ENCODE data around the gene IFNA8.
"Not testable (repeated sequence)": the region's sequence is repeated elsewhere in the genome, so short reads cannot be mapped to it uniquely, and the experiment has no call there.

Gene IFNA8

DNA sequence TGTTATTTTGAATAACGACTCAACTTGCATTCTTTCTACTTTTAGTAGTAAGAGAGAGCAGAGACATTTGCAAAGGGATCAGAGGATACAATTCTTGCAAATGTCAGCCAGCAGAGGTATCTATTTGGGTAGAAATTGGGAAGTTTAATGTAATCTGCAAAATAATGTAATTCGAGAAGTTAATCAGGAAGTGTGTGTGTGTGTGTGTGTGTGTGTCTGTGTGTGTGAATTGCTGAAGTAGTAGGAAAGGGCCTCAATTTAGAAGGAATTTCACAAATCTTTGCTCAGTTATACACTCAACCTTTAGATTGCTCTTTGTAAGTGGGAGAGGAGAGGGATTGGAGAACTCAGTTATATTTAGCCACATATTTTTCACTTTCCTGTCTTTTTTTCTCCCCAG lies 20.3 kb downstream of the IFNA8 start:
- Histone ChIP-seq H3K9me3 (ENCODE audit: insufficient read depth, low read length) (no peaks in the 10 kb centered on the region), H3K4me3 (ENCODE audit: insufficient read length, low read depth) (no peak overlapping the region), H3K27me3 (ENCODE audit: insufficient read depth, insufficient read length) (no peaks in the 10 kb centered on the region), H3K4me1 (ENCODE audit: insufficient read depth, insufficient read length) (no peaks in the 10 kb centered on the region), H3K9ac (ENCODE audit: insufficient read length, low read depth) (no peak overlapping the region), H3K36me3 (ENCODE audit: insufficient read depth, insufficient read length, low read length) (no peaks in the 10 kb centered on the region)
- DNase-seq (ENCODE audit: low read depth, low spot score), result no peak
- TF ChIP-seq ZNF274 (IDR thresholded peaks at IDR 0.05; ENCODE audit: low read depth, low read length) (no peak), SUZ12 (IDR thresholded peaks at IDR 0.05; ENCODE audit: extremely low read depth, insufficient read depth, insufficient read length) (no peak), YY1 (IDR thresholded peaks at IDR 0.05; ENCODE audit: insufficient read depth, insufficient read length) (no peak)

DNA sequence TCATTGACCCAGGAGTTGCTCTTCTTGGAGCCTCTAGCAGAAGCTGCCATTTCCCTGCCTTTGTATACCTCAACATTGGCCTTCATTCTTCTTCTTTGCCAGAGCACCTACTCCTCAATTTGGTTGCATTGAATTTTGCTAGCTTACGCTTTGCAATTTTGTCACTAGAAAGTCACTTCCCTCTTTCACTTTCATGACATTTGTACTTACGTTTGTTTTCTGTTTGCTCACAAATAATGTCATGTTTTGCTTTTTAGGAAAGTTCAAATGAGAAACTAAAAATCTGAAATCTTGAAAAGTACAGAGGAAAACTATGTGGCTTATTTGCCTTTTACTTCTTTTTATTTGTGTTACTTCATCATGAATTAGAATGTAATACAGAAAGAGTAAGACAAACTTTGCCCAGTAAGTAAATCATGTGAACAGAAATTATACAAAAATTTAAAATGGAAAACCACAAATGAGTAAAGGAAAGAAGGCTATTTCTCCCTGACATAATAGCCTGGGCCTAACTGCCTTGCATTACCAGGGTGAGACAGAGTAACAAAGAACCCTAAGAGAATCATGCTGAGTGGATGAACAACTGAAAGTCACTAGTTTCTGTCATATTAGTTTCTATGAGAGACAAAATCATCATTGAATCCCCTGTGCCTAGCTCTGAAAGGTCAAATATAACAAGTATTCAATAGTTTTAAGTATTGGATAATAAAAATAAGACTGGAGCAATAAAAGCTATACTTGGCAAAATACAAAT lies 23.9 kb downstream of the IFNA8 start:
- no peak for TF ChIP-seq SUZ12 (IDR thresholded peaks at IDR 0.05; ENCODE audit: extremely low read depth, insufficient read depth, insufficient read length)
- no peak for TF ChIP-seq ZNF274 (IDR thresholded peaks at IDR 0.05; ENCODE audit: low read depth, low read length)
- TF ChIP-seq YY1 (IDR thresholded peaks at IDR 0.05; ENCODE audit: insufficient read depth, insufficient read length), result no peak
- Histone ChIP-seq H3K36me3 (ENCODE audit: insufficient read depth, insufficient read length, low read length) (no peaks in the 10 kb centered on the region), H3K4me3 (ENCODE audit: insufficient read length, low read depth) (no peak overlapping the region), H3K4me1 (ENCODE audit: insufficient read depth, insufficient read length) (no peaks in the 10 kb centered on the region), H3K9me3 (ENCODE audit: insufficient read depth, low read length) (no peaks in the 10 kb centered on the region), H3K27me3 (ENCODE audit: insufficient read depth, insufficient read length) (no peaks in the 10 kb centered on the region), H3K9ac (ENCODE audit: insufficient read length, low read depth) (no peak overlapping the region)
- no peak for DNase-seq (ENCODE audit: low read depth, low spot score)

DNA sequence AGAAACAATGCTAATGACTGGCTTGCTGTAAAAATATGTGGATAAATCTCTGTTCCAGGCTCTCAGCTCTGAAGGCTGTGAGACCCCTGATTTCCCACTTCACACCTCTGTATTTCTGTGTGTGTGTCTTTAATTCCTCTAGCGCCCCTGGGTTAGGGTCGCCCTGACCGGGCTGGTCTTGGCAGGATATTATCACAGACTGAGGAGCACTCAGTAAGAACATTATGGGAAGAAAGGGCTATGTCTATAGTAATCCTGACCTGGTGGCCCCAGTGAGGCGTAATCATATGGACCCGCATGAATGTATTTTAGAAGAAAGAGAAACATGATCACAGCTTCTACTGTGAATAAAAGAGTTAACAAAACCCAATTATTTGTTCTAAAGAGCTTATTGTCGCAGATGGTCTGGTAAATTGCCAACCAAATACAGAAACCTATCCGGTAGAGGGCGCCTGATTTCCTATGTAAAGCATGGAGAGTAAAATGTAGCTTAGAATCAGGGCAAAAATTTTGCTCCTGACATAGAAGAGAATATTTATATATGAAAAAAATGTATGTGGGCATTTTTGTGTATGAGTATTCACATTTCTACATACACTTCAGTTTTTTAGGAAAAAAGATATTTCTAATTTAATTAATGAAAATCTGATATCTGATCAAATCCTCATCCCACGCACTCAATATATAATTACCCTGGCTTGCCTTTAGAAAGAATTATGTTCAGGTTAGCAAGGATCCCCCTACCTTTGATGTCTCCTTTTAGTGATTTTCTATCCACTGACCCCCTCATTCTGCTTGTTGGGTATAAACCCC lies 25.5 kb downstream of the IFNA8 start:
- Histone ChIP-seq H3K4me3 (ENCODE audit: insufficient read length, low read depth) (no peak overlapping the region), H3K36me3 (ENCODE audit: insufficient read depth, insufficient read length, low read length) (no peaks in the 10 kb centered on the region), H3K9me3 (ENCODE audit: insufficient read depth, low read length) (no peaks in the 10 kb centered on the region), H3K4me1 (ENCODE audit: insufficient read depth, insufficient read length) (no peaks in the 10 kb centered on the region), H3K9ac (ENCODE audit: insufficient read length, low read depth) (no peak overlapping the region), H3K27me3 (ENCODE audit: insufficient read depth, insufficient read length) (no peaks in the 10 kb centered on the region)
- TF ChIP-seq SUZ12 (IDR thresholded peaks at IDR 0.05; ENCODE audit: extremely low read depth, insufficient read depth, insufficient read length) (no peak), YY1 (IDR thresholded peaks at IDR 0.05; ENCODE audit: insufficient read depth, insufficient read length) (no peak), ZNF274 (IDR thresholded peaks at IDR 0.05; ENCODE audit: low read depth, low read length) (no peak)
- peak; percentile 43 for DNase-seq (ENCODE audit: low read depth, low spot score)

DNA sequence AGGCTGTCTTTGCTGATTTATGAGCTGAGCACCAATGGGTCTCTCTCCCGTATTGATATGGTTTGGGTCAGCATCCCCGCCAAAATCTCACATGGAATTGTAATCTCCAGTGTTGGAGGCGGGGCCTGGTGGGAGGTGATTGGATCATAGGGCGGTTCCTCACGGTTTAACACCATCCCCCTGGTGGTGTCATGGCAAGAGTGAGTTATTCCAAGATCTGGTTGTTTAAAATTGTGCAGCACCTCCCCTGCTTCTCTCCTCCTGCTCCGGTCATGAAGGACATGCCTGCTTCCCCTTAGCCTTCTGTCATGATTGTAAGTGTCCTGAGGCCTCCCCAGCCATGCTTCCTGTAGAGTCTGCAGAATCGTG lies 26.1 kb downstream of the IFNA8 start:
- H3K27me3 ChIP-seq (ENCODE audit: insufficient read depth, insufficient read length); H3K4me3 ChIP-seq (ENCODE audit: insufficient read length, low read depth); H3K9me3 ChIP-seq (ENCODE audit: insufficient read depth, low read length); DNase-seq (ENCODE audit: low read depth, low spot score); H3K36me3 ChIP-seq (ENCODE audit: insufficient read depth, insufficient read length, low read length); H3K9ac ChIP-seq (ENCODE audit: insufficient read length, low read depth); H3K4me1 ChIP-seq (ENCODE audit: insufficient read depth, insufficient read length): not testable (repeated sequence)

DNA sequence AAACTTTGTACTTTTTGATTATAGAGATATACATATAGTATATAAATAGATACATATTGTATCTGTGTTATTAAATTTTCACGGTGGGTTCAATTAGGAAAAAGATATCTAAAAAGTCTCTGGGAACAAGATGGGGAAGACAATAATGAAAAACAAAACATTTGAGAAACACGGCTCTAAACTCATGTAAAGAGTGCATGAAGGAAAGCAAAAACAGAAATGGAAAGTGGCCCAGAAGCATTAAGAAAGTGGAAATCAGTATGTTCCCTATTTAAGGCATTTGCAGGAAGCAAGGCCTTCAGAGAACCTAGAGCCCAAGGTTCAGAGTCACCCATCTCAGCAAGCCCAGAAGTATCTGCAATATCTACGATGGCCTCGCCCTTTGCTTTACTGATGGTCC lies 31.2 kb downstream of the IFNA8 start, which contains the start of gene IFNA1:
IFNA1 (plus strand) TSS at position 301 of the 400 bp plus-strand sequence; CDS start at position 370, 69 bp downstream.
- no peak for TF ChIP-seq YY1 (IDR thresholded peaks at IDR 0.05; ENCODE audit: insufficient read depth, insufficient read length)
- no peak for TF ChIP-seq SUZ12 (IDR thresholded peaks at IDR 0.05; ENCODE audit: extremely low read depth, insufficient read depth, insufficient read length)
- no peak for TF ChIP-seq ZNF274 (IDR thresholded peaks at IDR 0.05; ENCODE audit: low read depth, low read length)
- Histone ChIP-seq H3K27me3 (ENCODE audit: insufficient read depth, insufficient read length) (no peaks in the 10 kb centered on the region), H3K36me3 (ENCODE audit: insufficient read depth, insufficient read length, low read length) (no peaks in the 10 kb centered on the region), H3K4me1 (ENCODE audit: insufficient read depth, insufficient read length) (no peaks in the 10 kb centered on the region), H3K4me3 (ENCODE audit: insufficient read length, low read depth) (no peak within 1 kb of the TSS), H3K9me3 (ENCODE audit: insufficient read depth, low read length) (no peaks in the 10 kb centered on the region), H3K9ac (ENCODE audit: insufficient read length, low read depth) (no peak within 1 kb of the TSS)
- no peak for DNase-seq (ENCODE audit: low read depth, low spot score)

DNA sequence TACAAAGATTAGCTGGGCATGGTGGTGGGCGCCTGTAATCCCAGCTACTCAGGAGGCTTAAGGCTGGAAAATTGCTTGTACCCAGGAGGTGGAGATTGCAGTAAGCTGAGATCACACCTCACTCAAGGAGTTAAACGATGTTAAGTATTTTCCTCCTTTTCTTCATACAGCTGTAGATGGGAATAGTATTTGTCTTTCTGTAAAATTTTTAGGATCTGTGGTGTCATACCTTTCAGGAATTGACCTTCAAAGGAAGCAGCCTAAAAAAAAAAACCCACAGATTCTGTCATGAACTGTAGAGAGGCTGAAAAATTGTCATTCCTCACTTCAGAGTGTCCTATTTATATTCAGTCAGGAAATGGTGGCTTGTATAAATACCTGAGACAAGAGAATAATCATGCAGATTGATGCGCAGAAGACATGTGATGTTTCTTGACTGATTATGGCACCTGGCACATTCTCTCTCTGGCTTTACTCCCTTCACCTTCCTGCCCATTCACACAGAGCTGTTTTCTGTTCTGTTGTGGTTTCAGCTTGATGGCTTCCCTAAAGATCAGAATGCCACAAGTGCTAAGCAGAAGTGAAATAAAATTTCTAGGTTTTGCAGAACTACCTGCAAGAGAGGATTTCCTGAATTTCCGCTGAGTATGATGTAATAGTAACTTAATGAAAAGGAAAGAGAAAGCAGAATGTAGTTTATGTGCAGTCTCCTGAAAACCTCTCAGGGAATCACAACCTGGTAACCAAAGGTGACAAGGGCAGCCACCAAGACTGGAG lies 35.1 kb downstream of the IFNA8 start:
- DNase-seq (ENCODE audit: low read depth, low spot score), result no peak
- TF ChIP-seq YY1 (IDR thresholded peaks at IDR 0.05; ENCODE audit: insufficient read depth, insufficient read length) (no peak), ZNF274 (IDR thresholded peaks at IDR 0.05; ENCODE audit: low read depth, low read length) (no peak), SUZ12 (IDR thresholded peaks at IDR 0.05; ENCODE audit: extremely low read depth, insufficient read depth, insufficient read length) (no peak)
- Histone ChIP-seq H3K27me3 (ENCODE audit: insufficient read depth, insufficient read length) (no peaks in the 10 kb centered on the region), H3K4me3 (ENCODE audit: insufficient read length, low read depth) (no peak overlapping the region), H3K9ac (ENCODE audit: insufficient read length, low read depth) (no peak overlapping the region), H3K9me3 (ENCODE audit: insufficient read depth, low read length) (no peaks in the 10 kb centered on the region), H3K4me1 (ENCODE audit: insufficient read depth, insufficient read length) (no peaks in the 10 kb centered on the region), H3K36me3 (ENCODE audit: insufficient read depth, insufficient read length, low read length) (no peaks in the 10 kb centered on the region)

DNA sequence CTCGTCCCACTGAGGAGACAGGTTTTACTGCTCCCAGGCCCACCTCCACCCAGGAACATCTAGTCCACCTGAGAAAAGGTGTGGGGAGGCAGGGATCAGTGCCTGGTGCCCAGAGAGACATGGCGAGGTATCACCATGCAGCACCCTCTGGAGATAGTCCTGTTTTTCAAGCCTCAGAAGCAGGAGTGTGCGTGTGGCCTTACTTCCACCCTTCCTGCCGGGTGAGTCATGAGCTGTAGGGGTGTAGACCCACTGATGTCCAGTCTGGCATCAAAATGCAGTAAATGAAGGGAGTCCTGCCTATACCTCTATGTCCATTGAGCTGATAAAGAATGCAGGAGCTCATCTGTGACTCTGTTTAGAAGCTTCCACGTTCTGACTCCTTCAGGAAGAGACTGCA lies 40.4 kb downstream of the IFNA8 start:
- not testable (repeated sequence) for DNase-seq (ENCODE audit: low read depth, low spot score); H3K27me3 ChIP-seq (ENCODE audit: insufficient read depth, insufficient read length); H3K4me3 ChIP-seq (ENCODE audit: insufficient read length, low read depth); H3K4me1 ChIP-seq (ENCODE audit: insufficient read depth, insufficient read length); H3K9me3 ChIP-seq (ENCODE audit: insufficient read depth, low read length); H3K9ac ChIP-seq (ENCODE audit: insufficient read length, low read depth); H3K36me3 ChIP-seq (ENCODE audit: insufficient read depth, insufficient read length, low read length)

Measured in NT2/D1 (cell line).